ENCODE results near the gene GAGE1. TPM values are rescaled to one million over a fixed set of nuclear protein-coding genes. Genes with fewer than 3 reads are reported as not detected.
A peak's percentile ranks its signal among the peaks of the same experiment; 100 is the strongest.
"Not testable (repeated sequence)": the region's sequence is repeated elsewhere in the genome, so short reads cannot be mapped to it uniquely, and the experiment has no call there.

The GAGE1 gene
- total and polyA plus RNA-seq, 4 experiments from 2014 or later, result not detected

DNA sequence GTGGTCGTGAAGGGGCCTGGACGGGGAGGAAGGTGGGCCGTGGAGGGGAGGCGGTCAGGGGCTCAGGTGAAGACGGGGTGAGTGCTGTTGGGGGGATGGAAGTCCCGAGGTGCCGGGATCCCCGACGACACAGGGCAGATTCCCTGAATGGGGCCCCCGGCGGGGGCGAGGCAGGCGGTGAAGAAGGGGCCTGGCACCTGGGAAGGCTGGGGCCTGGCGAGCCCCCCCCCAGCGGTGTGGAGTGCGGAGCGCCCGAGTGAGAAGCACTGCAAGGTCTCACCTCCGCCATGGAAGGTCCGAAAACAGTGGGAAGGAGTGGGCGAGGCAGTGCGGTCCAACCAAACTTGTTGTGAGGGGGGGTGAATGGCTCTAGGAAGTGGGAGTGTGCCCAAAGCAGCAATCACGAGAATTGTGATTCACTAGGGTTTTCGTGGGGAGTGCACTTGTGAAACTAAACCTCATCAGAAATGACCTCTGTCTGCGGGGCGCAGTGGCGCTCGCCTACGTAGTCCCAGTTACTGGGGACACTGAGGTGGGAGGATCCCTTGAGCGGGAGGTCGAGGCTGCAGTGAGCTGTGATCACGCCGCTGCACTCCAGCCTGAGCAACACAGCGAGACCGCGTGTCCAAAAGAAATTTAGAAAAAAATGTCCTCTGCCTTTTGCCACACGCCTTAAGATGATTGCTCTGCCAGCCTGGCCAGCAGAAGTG, 8.9 kb upstream of the GAGE1 start:
- H3K27ac Mint-ChIP-seq; H3K9me3 Mint-ChIP-seq; H3K27me3 ChIP-seq (ENCODE audit: insufficient read depth, low read length); H3K27me3 Mint-ChIP-seq; H3K4me1 ChIP-seq (ENCODE audit: insufficient read depth, low read length); H3K4me3 ChIP-seq (ENCODE audit: low read length in 2 of 2); POLR2A ChIA-PET (ENCODE audit: partially characterized antibody); CTCF ChIA-PET (ENCODE audit: partially characterized antibody); H3K4me1 Mint-ChIP-seq; H3K9me3 ChIP-seq (ENCODE audit: control insufficient read depth in 1 of 2, low read length in 2 of 2); H3K4me3 Mint-ChIP-seq; intact Hi-C loops (cut with micrococcal nuclease); H3K36me3 Mint-ChIP-seq; H3K36me3 ChIP-seq (ENCODE audit: insufficient read depth, low read length); H3K27ac ChIP-seq (ENCODE audit: low read depth, low read length): not testable (repeated sequence)
- DNase-seq, result peak in 1 of 5 donors; percentile 22

DNA sequence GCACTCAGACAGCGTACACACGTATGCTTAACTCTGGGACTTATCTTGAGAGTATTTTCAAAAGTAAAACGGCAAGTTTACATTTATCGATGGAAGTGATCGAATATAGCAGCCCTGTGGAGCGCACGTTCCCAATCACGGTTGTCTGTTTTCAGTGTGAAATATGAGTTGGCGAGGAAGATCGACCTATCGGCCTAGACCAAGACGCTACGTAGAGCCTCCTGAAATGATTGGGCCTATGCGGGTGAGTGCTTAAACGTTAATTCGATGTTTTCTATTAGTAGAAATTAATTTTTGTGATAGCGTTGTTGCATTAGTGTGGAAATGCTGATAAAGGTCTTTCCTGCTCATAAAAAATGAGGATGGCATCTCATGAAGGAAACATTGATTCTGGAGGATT, 8.3 kb upstream of the GAGE1 start:
- DNase-seq, result peak in 1 of 5 donors; percentile 24
- CTCF ChIA-PET (ENCODE audit: partially characterized antibody); H3K9me3 Mint-ChIP-seq: not testable (repeated sequence)

DNA sequence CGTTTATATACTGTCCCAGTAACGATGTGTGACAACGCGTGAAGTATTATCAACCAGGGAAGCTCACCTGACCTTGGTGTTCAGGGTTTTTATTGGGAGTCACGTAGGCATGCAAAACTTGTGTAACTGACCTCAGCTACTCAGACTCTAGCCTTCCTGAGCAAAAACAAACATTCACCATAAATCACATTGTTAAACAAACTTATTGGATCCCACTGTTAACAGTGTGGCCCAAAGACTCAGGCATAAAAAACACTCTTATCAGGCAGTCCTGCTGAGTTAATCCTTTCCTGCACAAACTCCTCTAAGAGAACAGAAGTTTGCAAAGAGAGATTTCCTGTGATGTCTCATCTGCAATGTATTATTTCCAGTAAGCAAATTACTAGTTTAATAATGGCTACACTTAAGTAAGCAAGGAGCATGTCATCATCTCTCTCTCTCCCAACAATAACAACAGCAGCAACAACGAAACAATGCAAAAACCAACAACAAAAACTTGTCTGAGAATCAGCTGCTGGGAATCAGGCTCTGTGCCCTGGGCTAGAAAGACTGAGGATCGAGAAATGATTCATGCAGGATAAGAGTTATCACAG, 12.0 kb downstream of the GAGE1 start:
- intact Hi-C loops (cut with micrococcal nuclease), result no loop called here
- CTCF ChIA-PET (ENCODE audit: partially characterized antibody), result no interaction called here
- peaks cover 0 to 2% (median 0%) of the 10 kb centered on the region in 8 donors for H3K9me3 Mint-ChIP-seq

More for the DNA sequence above, 8.3 kb upstream of the GAGE1 start:
- H3K4me1 Mint-ChIP-seq; H3K27ac Mint-ChIP-seq; H3K9me3 ChIP-seq (ENCODE audit: control insufficient read depth in 1 of 2, low read length in 2 of 2); H3K4me1 ChIP-seq (ENCODE audit: insufficient read depth, low read length); H3K27ac ChIP-seq (ENCODE audit: low read depth, low read length); H3K27me3 ChIP-seq (ENCODE audit: insufficient read depth, low read length); H3K27me3 Mint-ChIP-seq; H3K36me3 Mint-ChIP-seq; H3K36me3 ChIP-seq (ENCODE audit: insufficient read depth, low read length); POLR2A ChIA-PET (ENCODE audit: partially characterized antibody); H3K4me3 ChIP-seq (ENCODE audit: low read length in 2 of 2); intact Hi-C loops (cut with micrococcal nuclease); H3K4me3 Mint-ChIP-seq: not testable (repeated sequence)

DNA sequence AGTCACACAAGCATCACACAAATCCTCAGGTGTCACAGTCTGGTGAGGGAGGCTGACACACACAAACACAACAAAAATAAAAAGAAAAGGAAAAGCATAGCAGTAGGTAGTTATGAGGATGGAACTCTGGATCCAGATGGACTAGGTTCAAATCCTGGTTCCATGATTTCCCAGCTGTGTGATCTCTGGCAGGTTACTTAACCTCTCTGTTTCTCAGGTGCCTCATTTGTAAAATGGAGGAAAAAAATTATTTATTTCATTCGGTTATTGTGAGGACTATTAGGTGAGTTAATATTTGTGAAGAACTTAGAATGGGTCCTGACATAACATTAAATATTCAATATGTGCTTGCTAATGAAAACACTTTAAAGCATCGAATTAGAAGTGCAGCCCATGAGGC, 19.8 kb downstream of the GAGE1 start:
- Mint-ChIP-seq H3K4me1 (no peaks in the 10 kb centered on the region), H3K27me3 (peaks cover 0 to 2% of the 10 kb centered on the region in 2 donors), H3K9me3 (no peaks in the 10 kb centered on the region), H3K36me3 (no peaks in the 10 kb centered on the region), H3K27ac (no peak overlapping the region), H3K4me3 (no peak overlapping the region)
- no peaks in the 10 kb centered on the region for H3K27me3 ChIP-seq (ENCODE audit: insufficient read depth, low read length)
- no peaks in the 10 kb centered on the region for H3K9me3 ChIP-seq (ENCODE audit: control insufficient read depth in 1 of 2, low read length in 2 of 2)
- intact Hi-C loops (cut with micrococcal nuclease), result no loop called here
- no peaks in the 10 kb centered on the region for H3K4me1 ChIP-seq (ENCODE audit: insufficient read depth, low read length)
- DNase-seq, result no peak
- no peaks in the 10 kb centered on the region for H3K36me3 ChIP-seq (ENCODE audit: insufficient read depth, low read length)
- ChIA-PET CTCF (ENCODE audit: partially characterized antibody) (no interaction called here), POLR2A (ENCODE audit: partially characterized antibody) (no interaction called here)
- no peak overlapping the region for H3K27ac ChIP-seq (ENCODE audit: low read depth, low read length)
- H3K4me3 ChIP-seq (ENCODE audit: low read length in 2 of 2), result no peak overlapping the region

More for the DNA sequence above, 12.0 kb downstream of the GAGE1 start:
- Mint-ChIP-seq H3K4me1 (no peaks in the 10 kb centered on the region), H3K27ac (no peak overlapping the region), H3K27me3 (peaks cover 0 to 2% of the 10 kb centered on the region in 2 donors), H3K4me3 (no peak overlapping the region), H3K36me3 (no peaks in the 10 kb centered on the region)
- POLR2A ChIA-PET (ENCODE audit: partially characterized antibody), result no interaction called here
- Histone ChIP-seq H3K4me3 (ENCODE audit: low read length in 2 of 2) (no peak overlapping the region), H3K36me3 (ENCODE audit: insufficient read depth, low read length) (no peaks in the 10 kb centered on the region), H3K27me3 (ENCODE audit: insufficient read depth, low read length) (no peaks in the 10 kb centered on the region), H3K9me3 (ENCODE audit: control insufficient read depth in 1 of 2, low read length in 2 of 2) (no peaks in the 10 kb centered on the region), H3K4me1 (ENCODE audit: insufficient read depth, low read length) (no peaks in the 10 kb centered on the region), H3K27ac (ENCODE audit: low read depth, low read length) (no peak overlapping the region)
- no peak for DNase-seq

DNA sequence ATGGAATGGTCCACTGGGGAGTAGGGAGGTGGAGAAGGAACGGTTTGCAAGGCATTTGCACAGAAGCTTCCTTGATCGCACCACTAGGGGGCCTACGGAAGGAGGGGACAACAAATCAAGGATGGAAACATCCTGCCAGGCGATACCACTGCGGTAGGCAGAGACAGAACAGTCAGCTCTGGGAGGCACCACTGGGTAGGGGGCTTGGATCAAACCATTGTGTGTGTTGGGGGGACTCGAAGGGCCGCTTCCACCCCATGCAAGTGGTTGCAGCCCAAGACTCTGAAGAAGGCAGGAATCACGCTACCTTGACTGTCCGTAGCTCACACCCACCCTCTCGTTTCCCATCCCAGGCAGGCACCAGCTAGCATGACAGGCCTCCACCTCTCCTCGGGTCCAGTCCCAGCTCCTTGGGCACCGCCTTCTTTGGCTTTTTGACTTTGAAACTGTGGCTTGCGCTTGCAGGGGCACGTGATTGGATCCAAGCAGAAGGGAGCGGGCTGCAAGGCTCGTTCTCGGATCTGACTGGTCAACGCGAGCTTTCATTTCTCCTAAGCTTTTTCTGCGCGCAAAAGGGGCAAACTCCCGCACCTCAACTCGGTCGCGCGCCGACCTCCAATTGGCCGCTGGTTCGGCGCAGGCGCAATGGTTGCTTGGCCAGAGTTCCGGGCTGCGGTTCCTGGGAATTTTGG, 28.4 kb downstream of the GAGE1 start:
- no peaks in the 10 kb centered on the region for H3K9me3 ChIP-seq (ENCODE audit: control insufficient read depth in 1 of 2, low read length in 2 of 2)
- peaks cover 0 to 2% of the 10 kb centered on the region in 2 donors for H3K27me3 Mint-ChIP-seq
- no peak overlapping the region for H3K27ac Mint-ChIP-seq
- no peaks in the 10 kb centered on the region for H3K27me3 ChIP-seq (ENCODE audit: insufficient read depth, low read length)
- ChIA-PET CTCF (ENCODE audit: partially characterized antibody) (no interaction called here), POLR2A (ENCODE audit: partially characterized antibody) (no interaction called here)
- intact Hi-C loops (cut with micrococcal nuclease), result no loop called here
- peak in 4 of 5 donors; percentile 8 to 36 (median 20) for DNase-seq
- H3K4me1 Mint-ChIP-seq, result no peaks in the 10 kb centered on the region
- H3K36me3 Mint-ChIP-seq, result no peaks in the 10 kb centered on the region
- no peaks in the 10 kb centered on the region for H3K4me1 ChIP-seq (ENCODE audit: insufficient read depth, low read length)
- no peak overlapping the region for H3K4me3 ChIP-seq (ENCODE audit: low read length in 2 of 2)
- peak overlapping the region in 7 of 8 donors; percentile 59 to 84 (median 72) for H3K4me3 Mint-ChIP-seq
- no peaks in the 10 kb centered on the region for H3K36me3 ChIP-seq (ENCODE audit: insufficient read depth, low read length)
- H3K9me3 Mint-ChIP-seq, result peaks cover 0 to 10% (median 5%) of the 10 kb centered on the region in 8 donors
- H3K27ac ChIP-seq (ENCODE audit: low read depth, low read length), result no peak overlapping the region

DNA sequence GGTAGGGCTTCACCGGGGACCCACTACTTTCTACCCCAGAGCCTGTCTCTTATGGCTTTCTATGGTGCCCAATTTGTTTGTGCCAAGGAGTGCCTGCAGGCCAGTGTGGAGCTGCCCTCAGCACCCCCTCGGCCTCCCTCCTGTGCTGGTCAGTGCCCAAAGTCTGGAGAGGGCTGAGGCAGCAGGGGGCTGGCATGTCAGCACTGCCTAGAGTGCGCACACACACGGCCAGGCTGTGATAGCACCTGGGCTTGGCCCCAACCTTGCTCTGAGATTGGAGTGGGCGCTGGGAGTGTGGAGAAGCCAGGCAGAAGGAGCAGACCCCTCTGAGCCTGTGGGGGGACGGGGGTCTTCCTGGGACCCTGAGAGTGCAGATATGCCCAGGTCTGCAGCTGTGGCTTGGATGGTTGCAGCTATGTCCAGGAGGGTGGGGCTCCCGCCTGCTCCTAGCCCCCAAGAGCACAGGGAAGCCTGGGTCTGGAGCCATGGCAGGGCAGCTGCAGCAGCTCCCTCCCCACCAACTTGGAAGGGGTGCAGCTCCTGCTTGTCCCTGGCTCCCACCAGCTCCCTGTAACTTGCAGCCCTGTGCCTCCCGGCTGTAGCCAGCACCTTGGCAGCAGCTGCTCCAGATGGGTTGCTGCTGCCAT, 46.3 kb downstream of the GAGE1 start:
- Mint-ChIP-seq H3K27ac (no peak overlapping the region), H3K36me3 (no peaks in the 10 kb centered on the region), H3K27me3 (no peaks in the 10 kb centered on the region), H3K9me3 (no peaks in the 10 kb centered on the region), H3K4me1 (no peaks in the 10 kb centered on the region), H3K4me3 (no peak overlapping the region)
- no peaks in the 10 kb centered on the region for H3K9me3 ChIP-seq (ENCODE audit: control insufficient read depth in 1 of 2, low read length in 2 of 2)
- H3K4me3 ChIP-seq (ENCODE audit: low read length in 2 of 2), result no peak overlapping the region
- CTCF ChIA-PET (ENCODE audit: partially characterized antibody), result no interaction called here
- POLR2A ChIA-PET (ENCODE audit: partially characterized antibody), result no interaction called here
- no peak for DNase-seq
- H3K36me3 ChIP-seq (ENCODE audit: insufficient read depth, low read length), result no peaks in the 10 kb centered on the region
- H3K27ac ChIP-seq (ENCODE audit: low read depth, low read length), result no peak overlapping the region
- intact Hi-C loops (cut with micrococcal nuclease), result no loop called here
- no peaks in the 10 kb centered on the region for H3K4me1 ChIP-seq (ENCODE audit: insufficient read depth, low read length)
- no peaks in the 10 kb centered on the region for H3K27me3 ChIP-seq (ENCODE audit: insufficient read depth, low read length)

DNA sequence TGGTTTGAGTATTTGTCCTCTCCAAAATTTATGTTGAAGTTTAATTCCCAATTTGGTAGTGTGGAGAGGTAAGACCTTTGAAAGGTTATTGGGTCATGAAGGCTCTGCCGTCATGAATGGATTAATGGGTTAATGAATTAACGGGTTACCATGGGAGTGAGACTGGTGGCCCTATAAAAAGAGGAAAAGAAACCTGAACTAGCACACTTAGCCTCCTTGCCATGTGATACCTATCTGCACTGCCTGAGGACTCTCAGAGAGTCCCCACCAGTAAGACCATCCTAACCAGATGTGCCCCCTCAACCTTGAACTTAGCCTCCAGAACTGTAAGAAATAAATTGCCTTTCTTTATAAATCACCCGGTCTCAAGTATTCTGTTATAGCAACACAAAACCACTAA, 57.7 kb downstream of the GAGE1 start:
- POLR2A ChIA-PET (ENCODE audit: partially characterized antibody), result no interaction called here
- no peak overlapping the region for H3K4me3 Mint-ChIP-seq
- no peaks in the 10 kb centered on the region for H3K36me3 ChIP-seq (ENCODE audit: insufficient read depth, low read length)
- no peaks in the 10 kb centered on the region for H3K4me1 Mint-ChIP-seq
- H3K9me3 Mint-ChIP-seq, result peaks cover 0 to 2% (median 0%) of the 10 kb centered on the region in 8 donors
- no peak for DNase-seq
- H3K27me3 Mint-ChIP-seq, result peaks cover 0 to 2% of the 10 kb centered on the region in 2 donors
- intact Hi-C loops (cut with micrococcal nuclease), result no loop called here
- no peaks in the 10 kb centered on the region for H3K4me1 ChIP-seq (ENCODE audit: insufficient read depth, low read length)
- H3K27me3 ChIP-seq (ENCODE audit: insufficient read depth, low read length), result no peaks in the 10 kb centered on the region
- H3K9me3 ChIP-seq (ENCODE audit: control insufficient read depth in 1 of 2, low read length in 2 of 2), result no peaks in the 10 kb centered on the region
- no peak overlapping the region for H3K4me3 ChIP-seq (ENCODE audit: low read length in 2 of 2)
- no peak overlapping the region for H3K27ac ChIP-seq (ENCODE audit: low read depth, low read length)
- no peak overlapping the region for H3K27ac Mint-ChIP-seq
- CTCF ChIA-PET (ENCODE audit: partially characterized antibody), result no interaction called here
- no peaks in the 10 kb centered on the region for H3K36me3 Mint-ChIP-seq
